ENCODE data around the gene TCF15.

DNA sequence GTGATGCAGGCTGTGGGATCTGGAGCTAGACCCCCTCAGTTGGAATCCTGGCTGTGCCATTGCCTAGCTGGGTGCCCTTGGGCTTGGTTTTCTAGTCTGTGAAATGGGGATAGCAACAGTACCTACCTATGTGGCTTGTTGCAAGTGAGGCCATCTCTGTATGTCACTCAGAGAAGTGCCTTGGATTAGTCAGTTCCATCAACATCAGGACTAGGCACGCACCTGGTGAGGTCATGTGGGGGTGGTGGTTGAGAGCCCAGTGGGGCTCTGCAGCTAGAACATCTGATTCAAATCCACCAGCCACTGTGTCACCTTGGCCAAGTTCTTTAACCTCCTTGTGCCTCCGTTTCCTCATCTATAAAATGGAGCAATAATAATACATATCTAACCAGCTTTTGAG is 12.5 kb downstream of the TCF15 start:
- TF ChIP-seq, protein P1, sequence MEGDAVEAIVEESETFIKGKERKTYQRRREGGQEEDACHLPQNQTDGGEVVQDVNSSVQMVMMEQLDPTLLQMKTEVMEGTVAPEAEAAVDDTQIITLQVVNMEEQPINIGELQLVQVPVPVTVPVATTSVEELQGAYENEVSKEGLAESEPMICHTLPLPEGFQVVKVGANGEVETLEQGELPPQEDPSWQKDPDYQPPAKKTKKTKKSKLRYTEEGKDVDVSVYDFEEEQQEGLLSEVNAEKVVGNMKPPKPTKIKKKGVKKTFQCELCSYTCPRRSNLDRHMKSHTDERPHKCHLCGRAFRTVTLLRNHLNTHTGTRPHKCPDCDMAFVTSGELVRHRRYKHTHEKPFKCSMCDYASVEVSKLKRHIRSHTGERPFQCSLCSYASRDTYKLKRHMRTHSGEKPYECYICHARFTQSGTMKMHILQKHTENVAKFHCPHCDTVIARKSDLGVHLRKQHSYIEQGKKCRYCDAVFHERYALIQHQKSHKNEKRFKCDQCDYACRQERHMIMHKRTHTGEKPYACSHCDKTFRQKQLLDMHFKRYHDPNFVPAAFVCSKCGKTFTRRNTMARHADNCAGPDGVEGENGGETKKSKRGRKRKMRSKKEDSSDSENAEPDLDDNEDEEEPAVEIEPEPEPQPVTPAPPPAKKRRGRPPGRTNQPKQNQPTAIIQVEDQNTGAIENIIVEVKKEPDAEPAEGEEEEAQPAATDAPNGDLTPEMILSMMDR (conservative IDR thresholded peaks at IDR 0.05; ENCODE audit: low read depth, low read length) = no peak
- TF ChIP-seq EZH2phosphoT487 (IDR thresholded peaks at IDR 0.05; ENCODE audit: borderline replicate concordance, low read length) = no peak
